ENCODE measurements around the gene COPS3. TPM values are rescaled to one million over a fixed set of nuclear protein-coding genes. Genes with fewer than 3 reads are reported as not detected.

COPS3 gene
- total RNA-seq, 1 experiment from 2014 or later, result 73.6 TPM

DNA sequence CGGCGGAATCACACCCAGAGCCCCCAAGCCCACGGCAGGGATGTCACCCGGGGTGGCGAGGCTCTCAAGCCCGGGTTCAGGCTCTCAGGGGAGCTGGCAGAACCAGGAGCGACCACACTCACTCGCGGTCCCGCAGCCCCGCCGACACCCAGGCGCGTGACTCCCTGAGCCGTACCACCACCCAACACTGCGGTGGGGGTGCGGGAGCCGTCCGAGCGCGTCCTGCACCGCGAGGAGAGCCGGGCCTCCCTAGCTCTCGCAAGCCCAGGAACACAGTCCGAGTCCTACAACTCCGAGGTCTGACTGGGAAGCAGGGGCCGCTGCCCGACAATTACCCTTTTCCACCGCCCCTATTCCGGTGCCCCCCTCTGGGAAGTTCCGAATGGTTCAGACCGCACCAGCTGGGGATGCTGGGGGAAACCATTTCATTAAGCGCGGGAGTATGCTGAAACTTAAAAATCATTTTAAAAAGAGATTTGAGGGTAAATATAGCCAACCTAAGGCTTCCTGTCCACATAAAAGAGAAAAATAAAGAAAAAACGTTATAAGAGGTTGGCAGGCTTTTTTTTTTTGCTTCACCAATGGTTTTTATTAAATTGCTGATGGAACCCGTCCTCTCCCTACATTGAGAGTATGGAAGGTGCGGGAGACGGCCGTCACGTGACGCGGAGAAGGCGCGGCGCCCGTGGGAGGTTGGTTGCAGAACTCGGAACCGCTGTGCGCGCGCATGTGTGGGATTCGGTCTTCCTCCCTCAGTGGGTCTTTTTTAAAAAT lies 43.8 kb downstream of the COPS3 start, which contains the start of gene FLCN:
Gene FLCN (minus strand): TSS at position 143 of the 774 bp plus-strand sequence. CDS start 9,031 bp downstream, outside the sequence.
- BruUV-seq (replicated peaks), result no TSS peak
- DNase-seq (ENCODE audit: low read depth, low spot score) (peak; percentile 70), ATAC-seq (peak; percentile 92)
- intact Hi-C loops (cut with micrococcal nuclease; ENCODE audit: unreplicated experiment), result no loop called here
- H3K4me3 ChIP-seq (ENCODE audit: low read depth in 2 of 2, low read length in 2 of 2), result peak within 1 kb of the TSS; percentile 91 to 97
- POLR2A ChIA-PET, result no interaction called here
- H3K27me3 ChIP-seq (ENCODE audit: control insufficient read depth, insufficient read depth, low read length), result no peaks in the 10 kb centered on the region
- in situ Hi-C loops (cut with HindIII; ENCODE audit: low pct_unique_long_range_greater_than_20kb, low sequenced_read_pairs), result no loop called here
- H3K4me1 ChIP-seq (ENCODE audit: control insufficient read depth, insufficient read depth, low read length), result peaks cover 3% of the 10 kb centered on the region; the same call in 1 of the 2 replicates
- peak; percentile 68; the same call in 1 of the 2 replicates for TF ChIP-seq SIN3A (IDR thresholded peaks at IDR 0.05; ENCODE audit: borderline replicate concordance, insufficient read depth, low read depth, low read length)
- peak; percentile 66; the same call in 1 of the 2 replicates for TF ChIP-seq TCF7L2 (IDR thresholded peaks at IDR 0.05; ENCODE audit: low read depth, low read length)
- no peak; a peak in 1 of 4 replicates for TF ChIP-seq REST (IDR thresholded peaks at IDR 0.05; ENCODE audit: insufficient read depth in 1 of 2, low read depth in 2 of 2, low read length in 1 of 2)
- peak; percentile 77 for TF ChIP-seq POLR2AphosphoS5 (IDR thresholded peaks at IDR 0.05; ENCODE audit: low read depth, low read length)
- TF ChIP-seq, protein P1, sequence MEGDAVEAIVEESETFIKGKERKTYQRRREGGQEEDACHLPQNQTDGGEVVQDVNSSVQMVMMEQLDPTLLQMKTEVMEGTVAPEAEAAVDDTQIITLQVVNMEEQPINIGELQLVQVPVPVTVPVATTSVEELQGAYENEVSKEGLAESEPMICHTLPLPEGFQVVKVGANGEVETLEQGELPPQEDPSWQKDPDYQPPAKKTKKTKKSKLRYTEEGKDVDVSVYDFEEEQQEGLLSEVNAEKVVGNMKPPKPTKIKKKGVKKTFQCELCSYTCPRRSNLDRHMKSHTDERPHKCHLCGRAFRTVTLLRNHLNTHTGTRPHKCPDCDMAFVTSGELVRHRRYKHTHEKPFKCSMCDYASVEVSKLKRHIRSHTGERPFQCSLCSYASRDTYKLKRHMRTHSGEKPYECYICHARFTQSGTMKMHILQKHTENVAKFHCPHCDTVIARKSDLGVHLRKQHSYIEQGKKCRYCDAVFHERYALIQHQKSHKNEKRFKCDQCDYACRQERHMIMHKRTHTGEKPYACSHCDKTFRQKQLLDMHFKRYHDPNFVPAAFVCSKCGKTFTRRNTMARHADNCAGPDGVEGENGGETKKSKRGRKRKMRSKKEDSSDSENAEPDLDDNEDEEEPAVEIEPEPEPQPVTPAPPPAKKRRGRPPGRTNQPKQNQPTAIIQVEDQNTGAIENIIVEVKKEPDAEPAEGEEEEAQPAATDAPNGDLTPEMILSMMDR (IDR thresholded peaks at IDR 0.05), result no peak
- peak within 1 kb of the TSS; percentile 98 for H3K27ac ChIP-seq (ENCODE audit: low read length)
- peaks cover 2% of the 10 kb centered on the region; the same call in 1 of the 2 replicates for H3K36me3 ChIP-seq (ENCODE audit: control insufficient read depth, insufficient read depth, low read length)
- no peaks in the 10 kb centered on the region for H3K9me3 ChIP-seq (ENCODE audit: control insufficient read depth, insufficient read depth, low read depth, low read length)
- CTCF ChIA-PET, result no interaction called here

DNA sequence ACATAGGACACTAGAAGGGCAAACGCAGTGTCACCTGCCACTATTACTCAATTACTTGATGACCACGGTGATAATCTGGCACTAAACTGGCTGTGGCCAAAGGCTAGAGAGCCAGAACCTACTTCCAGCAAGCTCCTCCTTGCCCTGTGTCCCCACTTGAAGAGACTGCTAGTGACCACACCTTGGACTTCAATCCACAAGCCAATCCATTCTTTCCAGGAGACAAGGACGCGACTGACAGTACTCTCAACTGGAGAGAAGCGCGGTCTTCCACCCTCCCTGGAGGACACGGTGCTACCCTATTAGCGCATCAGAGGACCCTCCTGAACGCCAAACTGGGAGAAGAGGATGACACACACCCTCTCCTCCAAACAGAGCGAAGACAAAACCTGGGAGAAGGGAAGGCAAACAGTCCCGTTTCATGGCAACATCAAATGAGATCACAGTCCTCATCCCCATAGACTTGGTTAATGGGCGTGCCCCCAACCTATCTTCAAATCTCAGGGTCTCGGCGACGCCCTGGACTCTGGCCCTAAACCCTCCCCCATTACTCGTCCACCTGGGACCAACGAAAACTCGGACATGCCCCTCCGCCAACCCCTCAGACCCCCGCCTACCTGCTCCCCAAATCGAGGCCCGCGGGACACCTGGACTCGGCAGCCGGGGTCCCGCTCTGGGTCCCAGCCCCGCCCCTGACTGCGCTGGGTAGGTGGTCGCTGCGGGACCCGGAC lies 44.6 kb downstream of the COPS3 start:
- Histone ChIP-seq H3K9me3 (ENCODE audit: control insufficient read depth, insufficient read depth, low read depth, low read length) (no peaks in the 10 kb centered on the region), H3K4me1 (ENCODE audit: control insufficient read depth, insufficient read depth, low read length) (peaks cover 3% of the 10 kb centered on the region; the same call in 1 of the 2 replicates), H3K36me3 (ENCODE audit: control insufficient read depth, insufficient read depth, low read length) (peaks cover 4% of the 10 kb centered on the region), H3K27me3 (ENCODE audit: control insufficient read depth, insufficient read depth, low read length) (no peaks in the 10 kb centered on the region), H3K27ac (ENCODE audit: low read length) (peak overlapping the region; percentile 98), H3K4me3 (ENCODE audit: low read depth in 2 of 2, low read length in 2 of 2) (peak overlapping the region; percentile 91 to 97)
- intact Hi-C loops (cut with micrococcal nuclease; ENCODE audit: unreplicated experiment), result no loop called here
- ATAC-seq, result peak; percentile 33
- TF ChIP-seq SIN3A (IDR thresholded peaks at IDR 0.05; ENCODE audit: borderline replicate concordance, insufficient read depth, low read depth, low read length), result no peak
- TF ChIP-seq, protein P1 (IDR thresholded peaks at IDR 0.05), result no peak
- TF ChIP-seq POLR2AphosphoS5 (IDR thresholded peaks at IDR 0.05; ENCODE audit: low read depth, low read length), result no peak
- no peak for TF ChIP-seq TCF7L2 (IDR thresholded peaks at IDR 0.05; ENCODE audit: low read depth, low read length)
- no peak for TF ChIP-seq REST (IDR thresholded peaks at IDR 0.05; ENCODE audit: insufficient read depth in 1 of 2, low read depth in 2 of 2, low read length in 1 of 2)
- no peak for DNase-seq (ENCODE audit: low read depth, low spot score)
- in situ Hi-C loops (cut with HindIII; ENCODE audit: low pct_unique_long_range_greater_than_20kb, low sequenced_read_pairs), result no loop called here
- ChIA-PET CTCF (no interaction called here), POLR2A (no interaction called here)
- TSS peak; percentile 94 for BruUV-seq (replicated peaks)

All from Panc1 (cell line).